Measurements from ENCODE around the gene MEI4.

The MEI4 gene

DNA sequence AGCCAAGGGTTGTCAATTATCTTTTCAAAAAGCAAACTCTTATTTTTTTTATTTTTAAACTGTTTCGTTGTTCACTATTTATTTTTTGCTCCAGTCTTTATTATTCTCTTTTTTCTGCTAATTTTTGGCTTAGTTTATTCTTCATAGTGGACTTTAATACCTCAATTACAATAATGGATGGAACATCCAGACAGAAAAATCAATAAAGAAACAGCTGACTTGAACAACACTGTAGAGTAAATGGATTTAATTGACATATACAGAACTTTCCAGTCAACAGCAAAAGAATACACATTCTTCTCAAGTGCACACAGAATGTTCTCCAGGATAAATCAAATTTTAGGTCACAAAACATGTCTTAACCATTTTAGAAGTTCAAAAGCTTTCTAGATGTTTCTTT is 111.5 kb downstream of the MEI4 start:
- TF ChIP-seq, protein P1, sequence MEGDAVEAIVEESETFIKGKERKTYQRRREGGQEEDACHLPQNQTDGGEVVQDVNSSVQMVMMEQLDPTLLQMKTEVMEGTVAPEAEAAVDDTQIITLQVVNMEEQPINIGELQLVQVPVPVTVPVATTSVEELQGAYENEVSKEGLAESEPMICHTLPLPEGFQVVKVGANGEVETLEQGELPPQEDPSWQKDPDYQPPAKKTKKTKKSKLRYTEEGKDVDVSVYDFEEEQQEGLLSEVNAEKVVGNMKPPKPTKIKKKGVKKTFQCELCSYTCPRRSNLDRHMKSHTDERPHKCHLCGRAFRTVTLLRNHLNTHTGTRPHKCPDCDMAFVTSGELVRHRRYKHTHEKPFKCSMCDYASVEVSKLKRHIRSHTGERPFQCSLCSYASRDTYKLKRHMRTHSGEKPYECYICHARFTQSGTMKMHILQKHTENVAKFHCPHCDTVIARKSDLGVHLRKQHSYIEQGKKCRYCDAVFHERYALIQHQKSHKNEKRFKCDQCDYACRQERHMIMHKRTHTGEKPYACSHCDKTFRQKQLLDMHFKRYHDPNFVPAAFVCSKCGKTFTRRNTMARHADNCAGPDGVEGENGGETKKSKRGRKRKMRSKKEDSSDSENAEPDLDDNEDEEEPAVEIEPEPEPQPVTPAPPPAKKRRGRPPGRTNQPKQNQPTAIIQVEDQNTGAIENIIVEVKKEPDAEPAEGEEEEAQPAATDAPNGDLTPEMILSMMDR (IDR thresholded peaks at IDR 0.05; ENCODE audit: control extremely low read depth, extremely low read depth, low read depth, missing control alignments), result no peak
- no peak for DNase-seq (ENCODE audit: extremely low spot score)
- CTCF ChIA-PET, result interaction anchor here (0.9 to 1.1 kb wide), 2 partner anchors 11 to 17 kb away, joined by 3 read pairs; no protein-coding TSS in a partner anchor
- POLR2A ChIA-PET, result no interaction called here

DNA sequence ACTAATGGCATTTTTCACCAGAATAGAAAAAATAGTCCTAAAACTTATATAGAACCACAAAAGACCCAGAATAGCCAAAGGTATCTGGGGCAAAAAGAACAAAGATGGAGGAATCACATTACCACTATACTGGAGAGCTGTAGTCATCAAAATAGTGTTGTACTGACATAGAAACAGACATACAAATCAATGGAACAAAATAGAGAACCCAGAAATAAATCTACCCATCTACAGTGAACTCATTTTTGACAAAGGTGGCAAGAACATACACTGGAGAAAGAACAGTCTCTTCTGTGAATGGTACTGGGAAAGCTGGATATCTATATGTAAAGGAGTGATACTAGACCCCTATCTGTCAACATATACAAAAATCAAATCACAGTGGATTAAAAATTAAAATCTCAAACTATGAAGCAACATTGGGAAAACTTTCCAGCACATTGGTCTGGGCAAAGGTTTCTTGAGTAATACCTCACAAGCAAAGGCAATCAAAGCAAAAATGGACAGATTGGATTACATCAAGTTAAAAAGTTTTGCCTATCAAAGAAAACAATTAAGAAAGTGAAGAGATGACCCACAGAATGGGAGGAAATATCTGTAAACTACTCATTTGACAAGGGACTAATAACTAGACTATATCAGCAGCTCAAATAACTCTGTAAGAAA is 120.5 kb downstream of the MEI4 start:
- ChIA-PET CTCF (no interaction called here), POLR2A (no interaction called here)
- TF ChIP-seq, protein P1 (IDR thresholded peaks at IDR 0.05; ENCODE audit: control extremely low read depth, extremely low read depth, low read depth, missing control alignments), result no peak
- DNase-seq (ENCODE audit: extremely low spot score), result no peak

DNA sequence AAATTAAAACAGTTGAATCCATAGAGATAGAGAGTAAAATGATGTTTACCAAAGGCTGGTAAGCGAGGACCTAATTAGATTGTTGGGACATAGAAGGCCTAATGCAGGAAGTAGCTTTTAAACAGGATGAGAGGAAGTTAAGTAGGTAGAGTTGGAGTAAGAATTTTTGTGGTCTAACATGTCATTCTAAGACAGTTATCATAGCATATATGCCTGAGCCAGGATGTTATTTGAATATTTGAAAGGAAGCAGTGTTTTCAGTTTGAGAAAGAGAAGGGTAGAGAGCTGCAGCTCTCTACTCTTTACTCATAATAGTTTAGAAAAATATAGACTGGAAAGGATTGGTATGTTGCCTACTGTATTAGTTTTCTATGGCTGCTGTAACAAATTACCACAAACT is 121.6 kb downstream of the MEI4 start:
- POLR2A ChIA-PET, result no interaction called here
- DNase-seq (ENCODE audit: extremely low spot score), result no peak
- TF ChIP-seq, protein P1 (IDR thresholded peaks at IDR 0.05; ENCODE audit: control extremely low read depth, extremely low read depth, low read depth, missing control alignments), result no peak
- CTCF ChIA-PET, result no interaction called here

DNA sequence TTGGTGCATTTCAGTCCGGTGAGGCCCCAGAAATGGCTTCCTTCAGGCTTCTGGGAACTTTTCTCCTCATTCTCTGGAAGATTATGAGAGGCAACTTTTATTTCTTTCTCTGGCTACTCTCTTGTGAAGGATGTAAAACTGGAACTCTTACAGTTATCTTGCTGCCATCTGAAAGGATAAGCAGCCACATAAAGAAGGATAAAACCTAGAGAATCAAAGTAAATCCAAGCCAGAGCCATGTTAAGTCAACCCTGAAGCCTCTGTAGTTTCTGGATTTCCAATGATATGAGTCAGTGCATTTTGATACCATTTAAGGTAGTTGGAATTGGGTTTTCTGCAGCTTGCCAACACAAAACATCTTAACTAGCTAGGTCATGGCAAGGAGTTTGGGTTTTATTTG is 123.6 kb downstream of the MEI4 start:
- CTCF ChIA-PET, result no interaction called here
- POLR2A ChIA-PET, result no interaction called here
- TF ChIP-seq, protein P1 (IDR thresholded peaks at IDR 0.05; ENCODE audit: control extremely low read depth, extremely low read depth, low read depth, missing control alignments), result no peak
- no peak for DNase-seq (ENCODE audit: extremely low spot score)

DNA sequence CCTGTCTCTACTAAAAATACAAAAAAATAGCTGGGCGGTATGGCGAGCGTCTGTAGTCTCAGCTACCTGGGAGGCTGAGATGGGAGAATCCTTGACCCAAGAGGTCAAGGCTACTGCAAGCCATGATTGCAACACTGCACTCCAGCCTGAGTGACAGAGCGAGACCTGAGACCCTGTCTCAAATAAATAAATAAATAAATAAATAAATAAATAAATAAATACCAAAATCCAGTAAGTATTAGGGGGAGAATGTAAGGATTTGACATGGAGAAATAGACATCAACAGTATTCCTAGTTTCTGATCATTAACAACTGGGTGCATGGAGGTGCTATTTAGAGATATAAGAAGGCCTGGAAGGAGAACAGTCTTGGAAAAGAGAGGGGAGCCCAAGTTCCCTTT is 125.7 kb downstream of the MEI4 start:
- CTCF ChIA-PET, result no interaction called here
- POLR2A ChIA-PET, result no interaction called here
- TF ChIP-seq, protein P1 (IDR thresholded peaks at IDR 0.05; ENCODE audit: control extremely low read depth, extremely low read depth, low read depth, missing control alignments), result no peak
- no peak for DNase-seq (ENCODE audit: extremely low spot score)

- ChIA-PET POLR2A (no interaction called here), CTCF (no interaction called here)
- DNase-seq (ENCODE audit: extremely low spot score), result no peak
- TF ChIP-seq, protein P1 (IDR thresholded peaks at IDR 0.05; ENCODE audit: control extremely low read depth, extremely low read depth, low read depth, missing control alignments), result no peak
These were observed 134.2 kb downstream of the MEI4 start for GRCh38 chr6:77786935-77787629.
